RPMI8226 (cell line): Measurements from ENCODE around the gene TMEM255A.

Experiments
- DNase-seq: peaks from one replicate; pipeline ENCODE4 v3.0.0-alpha.2; 2015

Gene TMEM255A

GRCh38 chrX:120306630-120307029 is 4.6 kb downstream of the TMEM255A start:
- peak; percentile 28 for DNase-seq

- no peak for DNase-seq
Observed at GRCh38 chrX:120305531-120306141, 5.6 kb downstream of the TMEM255A start.

- DNase-seq = peak; percentile 59
Observed at GRCh38 chrX:120304256-120304655, 7.0 kb downstream of the TMEM255A start.

- peak; percentile 92 for DNase-seq
Observed at GRCh38 chrX:120302434-120302833, 8.8 kb downstream of the TMEM255A start.

GRCh38 chrX:120301960-120302359 is 9.3 kb downstream of the TMEM255A start:
- peak; percentile 43 for DNase-seq

- DNase-seq = peak; percentile 10
Observed at GRCh38 chrX:120301497-120301896, 9.8 kb downstream of the TMEM255A start.

- DNase-seq = no peak
Observed at GRCh38 chrX:120299928-120300327, 11.3 kb downstream of the TMEM255A start.

- no peak for DNase-seq
Observed at GRCh38 chrX:120297923-120298322, 13.3 kb downstream of the TMEM255A start.

- no peak for DNase-seq
Observed at GRCh38 chrX:120294651-120295050, 16.6 kb downstream of the TMEM255A start.

- no peak for DNase-seq
Observed at GRCh38 chrX:120293015-120293414, 18.2 kb downstream of the TMEM255A start.

GRCh38 chrX:120291211-120291610 is 20.1 kb downstream of the TMEM255A start:
- DNase-seq = no peak

GRCh38 chrX:120290107-120290506 is 21.2 kb downstream of the TMEM255A start:
- no peak for DNase-seq

- no peak for DNase-seq
Observed at GRCh38 chrX:120287513-120288112, 23.6 kb downstream of the TMEM255A start.

GRCh38 chrX:120286733-120287512 is 24.3 kb downstream of the TMEM255A start:
- DNase-seq = no peak

GRCh38 chrX:120282697-120283096 is 28.6 kb downstream of the TMEM255A start:
- no peak for DNase-seq

GRCh38 chrX:120281761-120282160 is 29.5 kb downstream of the TMEM255A start:
- DNase-seq = no peak

GRCh38 chrX:120281021-120281624 is 30.1 kb downstream of the TMEM255A start:
- no peak for DNase-seq

- no peak for DNase-seq
Observed at GRCh38 chrX:120274958-120275357, 36.3 kb downstream of the TMEM255A start.

- no peak for DNase-seq
Observed at GRCh38 chrX:120274145-120274544, 37.1 kb downstream of the TMEM255A start.

GRCh38 chrX:120271218-120271617 is 40.0 kb downstream of the TMEM255A start:
- no peak for DNase-seq

- no peak for DNase-seq
Observed at GRCh38 chrX:120270567-120270966, 40.7 kb downstream of the TMEM255A start.

- no peak for DNase-seq
Observed at GRCh38 chrX:120269373-120270035, 41.8 kb downstream of the TMEM255A start.

- no peak for DNase-seq
Observed at GRCh38 chrX:120264341-120264740, 46.9 kb downstream of the TMEM255A start.
